Liver (tissue), 9 donors: ENCODE results near the gene CIBAR2. TPM values are rescaled to one million over a fixed set of nuclear protein-coding genes. Genes with fewer than 3 reads are reported as not detected.
A peak's percentile ranks its signal among the peaks of the same experiment; 100 is the strongest.

Experiments
- DNase-seq: peaks from one replicate; pipeline ENCODE4 v3.0.0-alpha.2; 2017; ENCODE audit warnings: low spot score
- H3K27ac ChIP-seq, 2 donors: one replicate each; pipeline ENCODE4 v1.7.0; 2013; ENCODE audit warnings: inconsistent platforms in 2 of 2, low read length in 2 of 2, control low read depth in 1 of 2, low read depth in 1 of 2, mild to moderate bottlenecking in 1 of 2
- H3K27me3 ChIP-seq, 4 donors: one replicate each; pipeline versions ENCODE4 v1.6.1 to v1.7.0; 2013; ENCODE audit warnings: low read length in 3 of 4, inconsistent platforms in 1 of 4, mild to moderate bottlenecking in 1 of 4, moderate library complexity in 1 of 4; ENCODE audit not compliant: control insufficient read depth in 4 of 4, insufficient read depth in 4 of 4
- H3K36me3 ChIP-seq, 4 donors: one replicate each; pipeline versions ENCODE4 v1.6.1 to v1.7.0; 2013; ENCODE audit warnings: low read length in 3 of 4, mild to moderate bottlenecking in 3 of 4, low read depth in 1 of 4, moderate library complexity in 1 of 4; ENCODE audit not compliant: control insufficient read depth in 4 of 4, insufficient read depth in 3 of 4
- H3K4me1 ChIP-seq, 4 donors: one replicate each; pipeline versions ENCODE4 v1.6.1 to v1.7.0; 2013; ENCODE audit warnings: low read length in 3 of 4, mild to moderate bottlenecking in 3 of 4, moderate library complexity in 1 of 4; ENCODE audit not compliant: control insufficient read depth in 4 of 4, insufficient read depth in 4 of 4
- H3K4me3 ChIP-seq, 3 donors: one replicate each; pipeline versions ENCODE4 v1.6.1 to v1.7.0; 2013; ENCODE audit warnings: low read length in 3 of 3, control low read depth in 1 of 3, low read depth in 1 of 3, mild to moderate bottlenecking in 1 of 3
- H3K9ac ChIP-seq, 2 donors: one replicate each; pipeline ENCODE4 v1.7.0; 2013; ENCODE audit warnings: low read length in 2 of 2, mild to moderate bottlenecking in 2 of 2, moderate library complexity in 2 of 2, control low read depth in 1 of 2, low read depth in 1 of 2
- H3K9me3 ChIP-seq, 4 donors: one replicate each; pipeline versions ENCODE4 v1.6.1 to v1.7.0; 2013; ENCODE audit warnings: low read length in 3 of 4; ENCODE audit not compliant: control insufficient read depth in 4 of 4
- EGR1 ChIP-seq, 2 donors: IDR thresholded peaks; 2 replicates each; pipeline ENCODE4 v1.6.1; 2016 to 2018; ENCODE audit warnings: antibody characterized with exemption in 2 of 2, low read depth in 2 of 2
- FOXA1 ChIP-seq: IDR thresholded peaks from 2 replicates; pipeline ENCODE4 v1.6.1; 2016; ENCODE audit warnings: antibody characterized with exemption
- FOXA2 ChIP-seq: IDR thresholded peaks from 2 replicates; pipeline ENCODE4 v1.6.1; 2016; ENCODE audit warnings: antibody characterized with exemption
- HNF4A ChIP-seq, 2 donors: conservative IDR thresholded peaks; 2 replicates each; pipeline ENCODE4 v1.6.1; 2016; ENCODE audit warnings: antibody characterized with exemption in 2 of 2, mild to moderate bottlenecking in 2 of 2
- HNF4G ChIP-seq: IDR thresholded peaks from 2 replicates; pipeline ENCODE4 v1.6.1; 2016; ENCODE audit warnings: antibody characterized with exemption
- NR2F2 ChIP-seq: IDR thresholded peaks from 2 replicates; pipeline ENCODE4 v1.6.1; 2016; ENCODE audit warnings: antibody characterized with exemption
- RAD21 ChIP-seq, 2 donors: IDR thresholded peaks; 2 replicates each; pipeline ENCODE4 v1.6.1; 2016; ENCODE audit warnings: antibody characterized with exemption in 2 of 2, mild to moderate bottlenecking in 2 of 2
- RXRA ChIP-seq, 2 donors: IDR thresholded peaks; 2 replicates each; pipeline ENCODE4 v1.6.1; 2017 to 2018; ENCODE audit warnings: antibody characterized with exemption in 2 of 2, mild to moderate bottlenecking in 1 of 2
- SP1 ChIP-seq: IDR thresholded peaks from 2 replicates; pipeline ENCODE4 v1.6.1; 2018; ENCODE audit warnings: antibody characterized with exemption, mild to moderate bottlenecking
- TAF1 ChIP-seq: conservative IDR thresholded peaks from 2 replicates; pipeline ENCODE4 v1.6.1; 2016; ENCODE audit warnings: antibody characterized with exemption, mild to moderate bottlenecking
- YY1 ChIP-seq: IDR thresholded peaks from 2 replicates; pipeline ENCODE4 v1.6.1; 2016; ENCODE audit warnings: antibody characterized with exemption, mild to moderate bottlenecking
- WGBS: extraction: QIAGEN DNeasy Blood & Tissue Kit; methylation state at CpG from one replicate; pipeline ENCODE4 v1.1.7; 2013; 5-methylcytosine and 5-hydroxymethylcytosine counted together
- polyA plus RNA-seq, 2 donors: library from polyadenylated mRNA; stranded (reverse) in 1 of 2; unstranded in 1 of 2; fragments of 200-250 nt in 1 of 2; fragments of >200 nt in 1 of 2; fragmentation: Nextera tagmentation in 1 of 2; extraction: Ambion mirVana in 1 of 2; gene quantifications; one replicate each; pipeline versions ENCODE4 v1.2.1 to v1.2.3, GENCODE V29; 2013 to 2015
- total RNA-seq, 2 donors: library from RNA; depleted of rRNA; stranded (reverse); fragments of >200 nt; gene quantifications; one replicate each; pipeline ENCODE4 v1.2.3, GENCODE V29; 2014
- TF ChIP-seq, protein P1 (sequence below): IDR thresholded peaks from 2 replicates; pipeline ENCODE4 v1.6.1; 2016; ENCODE audit warnings: antibody characterized with exemption
- TF ChIP-seq, protein P2 (sequence below): IDR thresholded peaks from 2 replicates; pipeline ENCODE4 v1.6.1; 2016; ENCODE audit warnings: antibody characterized with exemption, mild to moderate bottlenecking
- TF ChIP-seq, protein P3 (sequence below): fragments of 150-350 bp; IDR thresholded peaks from 2 replicates; pipeline ENCODE4 v1.5.1; 2017; ENCODE audit warnings: improper control_type of control experiment, low read depth, low read length; ENCODE audit not compliant: missing input control
- TF ChIP-seq, protein P4 (sequence below): IDR thresholded peaks from 2 replicates; pipeline ENCODE4 v1.6.1; 2016; ENCODE audit warnings: antibody characterized with exemption
- TF ChIP-seq, protein P5 (sequence below): IDR thresholded peaks from 2 replicates; pipeline ENCODE4 v1.6.1; 2016; ENCODE audit warnings: antibody characterized with exemption
- donor health status: healthy.
- donor health status: healthy.
- donor health status: healthy.
- donor health status: healthy.
- donor health status: healthy.

CIBAR2 gene
- total RNA-seq (not detected), polyA plus RNA-seq (not detected)

DNA sequence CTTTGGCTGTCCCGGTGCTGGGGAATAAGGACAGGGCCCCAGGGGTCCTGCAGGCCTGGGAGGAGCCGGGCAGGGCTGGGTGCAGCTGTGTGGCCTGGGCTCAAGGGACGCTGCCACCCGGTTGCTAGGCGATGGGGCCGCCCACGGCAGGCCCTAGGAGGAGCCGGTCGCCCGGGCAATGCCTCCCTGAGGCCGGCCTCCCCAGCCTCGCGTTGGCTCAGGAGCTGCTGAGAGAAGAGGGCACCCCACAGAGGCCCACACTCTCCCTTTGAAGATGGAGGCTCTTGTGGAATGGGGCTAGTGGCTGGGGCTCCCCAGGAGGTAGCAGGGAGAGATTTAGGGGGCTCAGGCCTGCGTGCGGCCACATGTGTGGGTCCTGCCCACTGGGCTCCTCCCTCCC is at the start of gene CIBAR2:
TSS of gene CIBAR2 (minus strand) at position 109 of the 400 bp plus-strand sequence. CDS start 120 bp downstream, outside the sequence.
- Histone ChIP-seq H3K36me3 (no peaks in the 10 kb centered on the region), H3K4me1 (peaks cover 0 to 7% (median 6%) of the 10 kb centered on the region in 4 donors), H3K9me3 (no peaks in the 10 kb centered on the region), H3K9ac (no peak within 1 kb of the TSS), H3K4me3 (no peak within 1 kb of the TSS), H3K27ac (no peak within 1 kb of the TSS), H3K27me3 (no peaks in the 10 kb centered on the region)
- WGBS: 78% methylated on average over 15 of the region's 15 CpGs
- TF ChIP-seq HNF4A (conservative IDR thresholded peaks at IDR 0.05): no peak
- TF ChIP-seq NR2F2: no peak
- no peak for TF ChIP-seq FOXA2
- TF ChIP-seq, protein P1, sequence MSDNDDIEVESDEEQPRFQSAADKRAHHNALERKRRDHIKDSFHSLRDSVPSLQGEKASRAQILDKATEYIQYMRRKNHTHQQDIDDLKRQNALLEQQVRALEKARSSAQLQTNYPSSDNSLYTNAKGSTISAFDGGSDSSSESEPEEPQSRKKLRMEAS: no peak
- TF ChIP-seq, protein P2, sequence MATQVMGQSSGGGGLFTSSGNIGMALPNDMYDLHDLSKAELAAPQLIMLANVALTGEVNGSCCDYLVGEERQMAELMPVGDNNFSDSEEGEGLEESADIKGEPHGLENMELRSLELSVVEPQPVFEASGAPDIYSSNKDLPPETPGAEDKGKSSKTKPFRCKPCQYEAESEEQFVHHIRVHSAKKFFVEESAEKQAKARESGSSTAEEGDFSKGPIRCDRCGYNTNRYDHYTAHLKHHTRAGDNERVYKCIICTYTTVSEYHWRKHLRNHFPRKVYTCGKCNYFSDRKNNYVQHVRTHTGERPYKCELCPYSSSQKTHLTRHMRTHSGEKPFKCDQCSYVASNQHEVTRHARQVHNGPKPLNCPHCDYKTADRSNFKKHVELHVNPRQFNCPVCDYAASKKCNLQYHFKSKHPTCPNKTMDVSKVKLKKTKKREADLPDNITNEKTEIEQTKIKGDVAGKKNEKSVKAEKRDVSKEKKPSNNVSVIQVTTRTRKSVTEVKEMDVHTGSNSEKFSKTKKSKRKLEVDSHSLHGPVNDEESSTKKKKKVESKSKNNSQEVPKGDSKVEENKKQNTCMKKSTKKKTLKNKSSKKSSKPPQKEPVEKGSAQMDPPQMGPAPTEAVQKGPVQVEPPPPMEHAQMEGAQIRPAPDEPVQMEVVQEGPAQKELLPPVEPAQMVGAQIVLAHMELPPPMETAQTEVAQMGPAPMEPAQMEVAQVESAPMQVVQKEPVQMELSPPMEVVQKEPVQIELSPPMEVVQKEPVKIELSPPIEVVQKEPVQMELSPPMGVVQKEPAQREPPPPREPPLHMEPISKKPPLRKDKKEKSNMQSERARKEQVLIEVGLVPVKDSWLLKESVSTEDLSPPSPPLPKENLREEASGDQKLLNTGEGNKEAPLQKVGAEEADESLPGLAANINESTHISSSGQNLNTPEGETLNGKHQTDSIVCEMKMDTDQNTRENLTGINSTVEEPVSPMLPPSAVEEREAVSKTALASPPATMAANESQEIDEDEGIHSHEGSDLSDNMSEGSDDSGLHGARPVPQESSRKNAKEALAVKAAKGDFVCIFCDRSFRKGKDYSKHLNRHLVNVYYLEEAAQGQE: no peak
- no peak for TF ChIP-seq RXRA (IDR thresholded peaks at IDR 0.05)
- TF ChIP-seq, protein P3, sequence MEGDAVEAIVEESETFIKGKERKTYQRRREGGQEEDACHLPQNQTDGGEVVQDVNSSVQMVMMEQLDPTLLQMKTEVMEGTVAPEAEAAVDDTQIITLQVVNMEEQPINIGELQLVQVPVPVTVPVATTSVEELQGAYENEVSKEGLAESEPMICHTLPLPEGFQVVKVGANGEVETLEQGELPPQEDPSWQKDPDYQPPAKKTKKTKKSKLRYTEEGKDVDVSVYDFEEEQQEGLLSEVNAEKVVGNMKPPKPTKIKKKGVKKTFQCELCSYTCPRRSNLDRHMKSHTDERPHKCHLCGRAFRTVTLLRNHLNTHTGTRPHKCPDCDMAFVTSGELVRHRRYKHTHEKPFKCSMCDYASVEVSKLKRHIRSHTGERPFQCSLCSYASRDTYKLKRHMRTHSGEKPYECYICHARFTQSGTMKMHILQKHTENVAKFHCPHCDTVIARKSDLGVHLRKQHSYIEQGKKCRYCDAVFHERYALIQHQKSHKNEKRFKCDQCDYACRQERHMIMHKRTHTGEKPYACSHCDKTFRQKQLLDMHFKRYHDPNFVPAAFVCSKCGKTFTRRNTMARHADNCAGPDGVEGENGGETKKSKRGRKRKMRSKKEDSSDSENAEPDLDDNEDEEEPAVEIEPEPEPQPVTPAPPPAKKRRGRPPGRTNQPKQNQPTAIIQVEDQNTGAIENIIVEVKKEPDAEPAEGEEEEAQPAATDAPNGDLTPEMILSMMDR: no peak
- no peak for DNase-seq

DNA sequence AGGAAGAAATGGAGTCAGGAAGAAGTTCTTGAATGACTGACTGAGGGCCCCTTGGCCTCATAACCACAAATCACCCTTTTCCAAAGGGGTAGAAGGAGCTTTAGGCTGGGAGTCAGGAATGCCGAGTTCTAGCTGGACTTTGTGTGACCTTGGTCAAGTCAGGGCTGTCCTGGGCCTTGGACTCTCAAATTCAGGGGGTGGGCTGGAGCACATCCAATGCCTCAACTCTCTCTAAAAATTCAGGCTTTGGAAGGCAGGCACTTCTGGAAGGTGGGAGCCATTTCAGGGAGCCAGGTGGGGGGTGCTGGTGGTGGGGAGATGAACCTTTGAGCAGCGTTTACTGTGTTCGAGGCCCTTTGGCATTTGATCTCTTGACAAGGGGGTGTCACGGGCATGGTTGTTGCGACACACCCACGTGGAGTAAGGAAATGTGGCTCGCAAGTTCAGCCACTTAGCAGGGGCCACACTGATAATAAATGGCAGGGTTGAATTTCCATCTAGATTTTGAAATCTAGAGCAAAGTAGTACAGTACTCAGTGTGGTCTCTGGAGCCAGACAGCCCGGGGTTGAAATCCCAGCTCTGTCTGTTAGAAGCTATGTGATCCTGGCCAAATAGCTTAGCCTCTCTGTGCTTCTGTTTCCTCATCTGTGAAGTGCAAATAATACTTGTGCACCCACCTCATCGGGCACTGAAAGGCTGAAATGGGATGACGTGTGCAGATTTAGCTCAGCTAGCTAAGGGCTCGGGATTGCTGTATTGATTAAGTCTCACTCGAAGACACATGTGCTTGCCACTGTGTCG is 47.1 kb upstream of the CIBAR2 start:
- no peak for DNase-seq
- H3K27ac ChIP-seq: peak overlapping the region; percentile 68 to 76
- no peak overlapping the region for H3K9ac ChIP-seq
- no peaks in the 10 kb centered on the region for H3K9me3 ChIP-seq
- whole genome bisulfite sequencing: 42% methylated on average over 13 of the region's 13 CpGs
- no peaks in the 10 kb centered on the region for H3K36me3 ChIP-seq
- H3K4me3 ChIP-seq: no peak overlapping the region
- peaks cover 11 to 25% (median 15%) of the 10 kb centered on the region in 4 donors for H3K4me1 ChIP-seq
- H3K27me3 ChIP-seq: no peaks in the 10 kb centered on the region
- TF ChIP-seq TAF1: no peak
- TF ChIP-seq, protein P4, sequence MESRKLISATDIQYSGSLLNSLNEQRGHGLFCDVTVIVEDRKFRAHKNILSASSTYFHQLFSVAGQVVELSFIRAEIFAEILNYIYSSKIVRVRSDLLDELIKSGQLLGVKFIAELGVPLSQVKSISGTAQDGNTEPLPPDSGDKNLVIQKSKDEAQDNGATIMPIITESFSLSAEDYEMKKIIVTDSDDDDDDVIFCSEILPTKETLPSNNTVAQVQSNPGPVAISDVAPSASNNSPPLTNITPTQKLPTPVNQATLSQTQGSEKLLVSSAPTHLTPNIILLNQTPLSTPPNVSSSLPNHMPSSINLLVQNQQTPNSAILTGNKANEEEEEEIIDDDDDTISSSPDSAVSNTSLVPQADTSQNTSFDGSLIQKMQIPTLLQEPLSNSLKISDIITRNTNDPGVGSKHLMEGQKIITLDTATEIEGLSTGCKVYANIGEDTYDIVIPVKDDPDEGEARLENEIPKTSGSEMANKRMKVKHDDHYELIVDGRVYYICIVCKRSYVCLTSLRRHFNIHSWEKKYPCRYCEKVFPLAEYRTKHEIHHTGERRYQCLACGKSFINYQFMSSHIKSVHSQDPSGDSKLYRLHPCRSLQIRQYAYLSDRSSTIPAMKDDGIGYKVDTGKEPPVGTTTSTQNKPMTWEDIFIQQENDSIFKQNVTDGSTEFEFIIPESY: no peak
- TF ChIP-seq, protein P1: peak; percentile 42
- TF ChIP-seq FOXA1: no peak
- no peak for TF ChIP-seq HNF4G
- TF ChIP-seq YY1: no peak
- no peak for TF ChIP-seq RAD21 (IDR thresholded peaks at IDR 0.05)
- peak in 1 of 2 donors; percentile 76 for TF ChIP-seq RXRA (IDR thresholded peaks at IDR 0.05)
- TF ChIP-seq, protein P2: no peak
- peak in 1 of 2 donors; percentile 35 for TF ChIP-seq EGR1 (IDR thresholded peaks at IDR 0.05; ENCODE audit: low read depth in 2 of 2)
- TF ChIP-seq, protein P5, sequence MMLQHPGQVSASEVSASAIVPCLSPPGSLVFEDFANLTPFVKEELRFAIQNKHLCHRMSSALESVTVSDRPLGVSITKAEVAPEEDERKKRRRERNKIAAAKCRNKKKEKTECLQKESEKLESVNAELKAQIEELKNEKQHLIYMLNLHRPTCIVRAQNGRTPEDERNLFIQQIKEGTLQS: no peak
- TF ChIP-seq, protein P3: no peak
- peak; percentile 13 for TF ChIP-seq NR2F2
- peak; percentile 58 for TF ChIP-seq SP1
